PC-9 (cell line): ENCODE data around the gene MFN1. TPM values are rescaled to one million over a fixed set of nuclear protein-coding genes. Genes with fewer than 3 reads are reported as not detected.

Experiments
- BruUV-seq: library from RNA; stranded (reverse); fragments of 400-500 nt; replicated peaks from 2 replicates; lab custom pipeline; 2021; lab: Mats Ljungman, UMichigan
- CTCF ChIA-PET: fragments of 300-600 bp; sonication (Branson Sonifier 250); formaldehyde crosslinking; loops from one replicate; lab custom pipeline; 2022; ENCODE audit warnings: antibody characterized with exemption; lab: Charles Lee
- POLR2A ChIA-PET: fragments of 300-600 bp; sonication (Branson Sonifier 250); formaldehyde crosslinking; loops from one replicate; lab custom pipeline; 2022; ENCODE audit warnings: antibody characterized with exemption; ENCODE audit not compliant: unreplicated experiment; lab: Charles Lee
- DNase-seq, 2 experiments: peaks; one replicate each; pipeline versions ENCODE4 v3.0.0 to v3.0.0-alpha.2; 2015 to 2022; ENCODE audit warnings: mixed read lengths in 1 of 2
- H2AFZ ChIP-seq: fragments of 200-600 bp; sonication (generic); 2 replicates; pipeline ENCODE4 v1.8.1; 2017; ENCODE audit warnings: antibody characterized with exemption
- H3F3A ChIP-seq: fragments of 200-600 bp; sonication (generic); 2 replicates; pipeline ENCODE4 v1.8.1; 2017; ENCODE audit warnings: antibody characterized with exemption, mild to moderate bottlenecking, low read depth; ENCODE audit not compliant: insufficient read depth
- H3K27ac ChIP-seq: fragments of 200-600 bp; sonication (generic); 2 replicates; pipeline ENCODE4 v1.6.1; 2016; ENCODE audit warnings: mixed run types
- H3K27me3 ChIP-seq: fragments of 200-600 bp; sonication (generic); 2 replicates; pipeline ENCODE4 v1.6.1; 2016; ENCODE audit warnings: low read depth, mixed run types; ENCODE audit not compliant: insufficient read depth
- H3K36me3 ChIP-seq: fragments of 200-600 bp; sonication (generic); 2 replicates; pipeline ENCODE4 v1.6.1; 2016; ENCODE audit warnings: low read depth, mixed run types
- H3K4me1 ChIP-seq: fragments of 200-600 bp; sonication (generic); replicated peaks from 2 replicates; pipeline ENCODE4 v1.6.1; 2016; ENCODE audit warnings: mixed run types; ENCODE audit not compliant: insufficient read depth
- H3K4me2 ChIP-seq: fragments of 200-600 bp; sonication (generic); 2 replicates; pipeline ENCODE4 v1.6.1; 2017; ENCODE audit warnings: mixed run types
- H3K4me3 ChIP-seq: fragments of 200-600 bp; sonication (generic); 2 replicates; pipeline ENCODE4 v1.6.1; 2016; ENCODE audit warnings: mixed run types
- H3K79me2 ChIP-seq: fragments of 200-600 bp; sonication (generic); 2 replicates; pipeline ENCODE4 v1.6.1; 2017; ENCODE audit warnings: low read depth, mixed run types
- H3K9me2 ChIP-seq: fragments of 200-600 bp; sonication (generic); 2 replicates; pipeline ENCODE4 v1.8.1; 2017; ENCODE audit warnings: mild to moderate bottlenecking; ENCODE audit not compliant: insufficient read depth
- H3K9me3 ChIP-seq: fragments of 200-600 bp; sonication (generic); 2 replicates; pipeline ENCODE4 v1.8.1; 2016; ENCODE audit warnings: low read depth; ENCODE audit not compliant: insufficient read depth
- H4K20me1 ChIP-seq: fragments of 200-600 bp; sonication (generic); 2 replicates; pipeline ENCODE4 v1.8.1; 2017; ENCODE audit not compliant: insufficient read depth
- CTCF ChIP-seq: fragments of 200-600 bp; sonication (generic); conservative IDR thresholded peaks from 2 replicates; pipeline ENCODE4 v1.6.1; 2017; ENCODE audit warnings: mixed run types, antibody characterized with exemption, mild to moderate bottlenecking, moderate library complexity
- EZH2 ChIP-seq: fragments of 200-600 bp; sonication (generic); IDR thresholded peaks from 2 replicates; pipeline ENCODE4 v1.8.0; 2017; ENCODE audit warnings: antibody characterized with exemption, low read depth
- intact Hi-C: fragments of 100-400 bp; cut with micrococcal nuclease; formaldehyde crosslinking; loops from one replicate; pipeline ENCODE4 v1.10.0; 2022; ENCODE audit not compliant: unreplicated experiment
- total RNA-seq: library from RNA; stranded (reverse); gene quantifications from 2 replicates; pipeline ENCODE4 v1.2.3, GENCODE V29; 2021

The MFN1 gene
- total RNA-seq, 1 experiment from 2014 or later, result 69.1 TPM

- Histone ChIP-seq H3K4me2 (no peak overlapping the region), H3K4me1 (no peaks in the 10 kb centered on the region), H3K4me3 (no peak overlapping the region), H3K9me2 (no peaks in the 10 kb centered on the region), H3K9me3 (no peaks in the 10 kb centered on the region), H3K27me3 (no peaks in the 10 kb centered on the region), H3K27ac (no peak overlapping the region), H3K79me2 (peaks cover 8% of the 10 kb centered on the region; the same call in 1 of the 2 replicates), H3F3A (peaks cover 6% of the 10 kb centered on the region; the same call in 1 of the 2 replicates), H2AFZ (no peak overlapping the region), H3K36me3 (peaks cover 57% of the 10 kb centered on the region), H4K20me1 (no peaks in the 10 kb centered on the region)
- ChIA-PET CTCF (no interaction called here), POLR2A (no interaction called here)
- TF ChIP-seq CTCF, result no peak
- no peak for TF ChIP-seq EZH2
- intact Hi-C loops, result no loop called here
- BruUV-seq, result no TSS peak
- DNase-seq, result no peak
Observed at GRCh38 chr3:179333084-179333483, 14.4 kb upstream of the MFN1 start.

GRCh38 chr3:179336345-179336929 is 11.1 kb upstream of the MFN1 start:
- no peak for DNase-seq
- no peaks in the 10 kb centered on the region for H3K9me3 ChIP-seq
- TF ChIP-seq EZH2, result no peak
- TF ChIP-seq CTCF, result no peak
- ChIA-PET CTCF (interaction anchor here (0.7 kb wide), 2 partner anchors 180 to 216 kb away, joined by 6 to 11 read pairs; no protein-coding TSS in a partner anchor), POLR2A (interaction anchor here (0.5 to 0.6 kb wide), 2 partner anchors 226 to 940 kb away, joined by 5 to 8 read pairs; partner anchors contain the start of gene ACTL6A)
- H3F3A ChIP-seq, result peaks cover 6% of the 10 kb centered on the region; the same call in 1 of the 2 replicates
- intact Hi-C loops, result no loop called here
- H3K4me1 ChIP-seq, result no peaks in the 10 kb centered on the region
- H3K9me2 ChIP-seq, result no peaks in the 10 kb centered on the region
- H3K4me3 ChIP-seq, result no peak overlapping the region
- H2AFZ ChIP-seq, result no peak overlapping the region
- H3K79me2 ChIP-seq, result no peaks in the 10 kb centered on the region
- no peak overlapping the region for H3K27ac ChIP-seq
- no peaks in the 10 kb centered on the region for H3K27me3 ChIP-seq
- no TSS peak for BruUV-seq
- H3K4me2 ChIP-seq, result no peak overlapping the region
- H4K20me1 ChIP-seq, result no peaks in the 10 kb centered on the region
- peaks cover 25% of the 10 kb centered on the region for H3K36me3 ChIP-seq

- peak in 1 of 2 experiments; percentile 67 for DNase-seq
- Histone ChIP-seq H3K79me2 (peaks cover 28% of the 10 kb centered on the region), H3K9me2 (no peaks in the 10 kb centered on the region), H3K27ac (peak overlapping the region; percentile 62), H3K4me1 (peaks cover 17% of the 10 kb centered on the region), H3K9me3 (no peaks in the 10 kb centered on the region), H2AFZ (peak overlapping the region; percentile 90), H3K27me3 (no peaks in the 10 kb centered on the region), H3F3A (peaks cover 18% of the 10 kb centered on the region; the same call in 1 of the 2 replicates), H4K20me1 (no peaks in the 10 kb centered on the region; the same call in 1 of the 2 replicates), H3K4me2 (peak overlapping the region; percentile 94), H3K4me3 (peak overlapping the region; percentile 77), H3K36me3 (peaks cover 25% of the 10 kb centered on the region)
- BruUV-seq, result TSS peak; percentile 50
- TF ChIP-seq EZH2 (no peak), CTCF (no peak)
- POLR2A ChIA-PET, result interaction anchor here (0.7 kb wide), 2 partner anchors 45 to 635 kb away, joined by 3 to 8 read pairs; no protein-coding TSS in a partner anchor
- CTCF ChIA-PET, result no interaction called here
- intact Hi-C loops, result no loop called here
Observed at GRCh38 chr3:179348325-179349013, 960 bp downstream of the MFN1 start.
